GM10248 (cell line): Measurements from ENCODE around the gene REEP1.
A peak's percentile ranks its signal among the peaks of the same experiment; 100 is the strongest.
"Not testable (repeated sequence)": the region's sequence is repeated elsewhere in the genome, so short reads cannot be mapped to it uniquely, and the experiment has no call there.

Source experiments
- CTCF ChIA-PET: fragments of 300-600 bp; sonication (Branson Sonifier 250); formaldehyde crosslinking; extraction: SDS; loops from one replicate; lab custom pipeline; 2021; ENCODE audit warnings: antibody characterized with exemption; lab: Yijun Ruan, JAX
- POLR2A ChIA-PET: fragments of 350-650 bp; sonication (Branson Sonifier 250); formaldehyde crosslinking; extraction: SDS; loops from one replicate; lab custom pipeline; 2020; ENCODE audit warnings: antibody characterized with exemption; lab: Yijun Ruan, JAX
- DNase-seq: peaks from one replicate; pipeline ENCODE4 v3.0.0; 2012; ENCODE audit errors: extremely low spot score
- TF ChIP-seq, protein P1 (sequence below): IDR thresholded peaks from 2 replicates; pipeline ENCODE4 v1.5.1; 2012; ENCODE audit warnings: mild to moderate bottlenecking, low read depth; ENCODE audit errors: extremely low read depth, missing control alignments, control extremely low read depth

REEP1 gene

GRCh38 chr2:86253424-86253823, 84.0 kb downstream of the REEP1 start:
- TF ChIP-seq, protein P1, sequence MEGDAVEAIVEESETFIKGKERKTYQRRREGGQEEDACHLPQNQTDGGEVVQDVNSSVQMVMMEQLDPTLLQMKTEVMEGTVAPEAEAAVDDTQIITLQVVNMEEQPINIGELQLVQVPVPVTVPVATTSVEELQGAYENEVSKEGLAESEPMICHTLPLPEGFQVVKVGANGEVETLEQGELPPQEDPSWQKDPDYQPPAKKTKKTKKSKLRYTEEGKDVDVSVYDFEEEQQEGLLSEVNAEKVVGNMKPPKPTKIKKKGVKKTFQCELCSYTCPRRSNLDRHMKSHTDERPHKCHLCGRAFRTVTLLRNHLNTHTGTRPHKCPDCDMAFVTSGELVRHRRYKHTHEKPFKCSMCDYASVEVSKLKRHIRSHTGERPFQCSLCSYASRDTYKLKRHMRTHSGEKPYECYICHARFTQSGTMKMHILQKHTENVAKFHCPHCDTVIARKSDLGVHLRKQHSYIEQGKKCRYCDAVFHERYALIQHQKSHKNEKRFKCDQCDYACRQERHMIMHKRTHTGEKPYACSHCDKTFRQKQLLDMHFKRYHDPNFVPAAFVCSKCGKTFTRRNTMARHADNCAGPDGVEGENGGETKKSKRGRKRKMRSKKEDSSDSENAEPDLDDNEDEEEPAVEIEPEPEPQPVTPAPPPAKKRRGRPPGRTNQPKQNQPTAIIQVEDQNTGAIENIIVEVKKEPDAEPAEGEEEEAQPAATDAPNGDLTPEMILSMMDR: no peak
- CTCF ChIA-PET: interaction anchor here (1.3 kb wide), 1 partner anchor 11 kb away, joined by 3 read pairs; no protein-coding TSS in a partner anchor
- no peak for DNase-seq
- POLR2A ChIA-PET: no interaction called here

GRCh38 chr2:86251840-86252266, 85.6 kb downstream of the REEP1 start:
- ChIA-PET POLR2A (no interaction called here), CTCF (no interaction called here)
- TF ChIP-seq, protein P1: no peak
- no peak for DNase-seq

DNA sequence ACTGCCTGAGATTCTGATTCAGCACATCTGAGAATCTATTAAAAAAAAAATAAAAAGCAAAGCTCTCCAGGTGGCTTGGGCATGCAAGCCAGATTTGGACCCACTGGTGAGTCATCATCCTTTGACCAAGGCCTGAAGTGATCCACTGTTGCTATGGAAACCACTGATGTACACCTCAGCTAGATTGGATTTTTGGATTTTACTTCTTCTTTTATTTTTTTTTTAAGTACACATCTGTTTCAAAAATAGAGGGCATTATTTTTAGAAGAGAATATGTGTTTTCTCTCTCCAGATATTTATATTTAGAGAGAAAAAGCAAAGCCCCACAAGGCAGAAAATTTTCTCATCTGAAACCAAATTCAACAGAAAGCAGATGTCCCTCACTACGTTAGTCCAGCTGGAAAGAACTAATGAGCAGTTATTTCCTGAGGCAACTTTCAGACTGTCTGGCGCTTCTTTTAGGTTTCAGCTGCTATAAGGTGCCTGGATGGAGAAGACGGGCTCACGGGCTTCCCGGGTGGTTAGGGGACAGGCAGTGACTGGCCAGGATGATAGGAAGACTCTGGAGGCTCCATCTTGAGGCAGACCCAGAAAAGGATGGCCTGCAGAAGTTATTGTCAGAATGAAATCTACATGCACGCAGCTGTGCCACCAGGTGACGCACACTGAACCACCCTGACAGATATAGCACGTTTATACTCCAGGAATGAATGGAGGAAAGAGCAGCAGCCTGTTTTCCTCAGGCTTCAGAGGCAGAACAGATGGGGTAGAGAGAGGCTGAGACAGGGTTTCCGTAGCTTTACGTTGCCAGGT, 87.6 kb downstream of the REEP1 start:
- TF ChIP-seq, protein P1: peak; percentile 44
- DNase-seq: peak; percentile 47
- POLR2A ChIA-PET: interaction anchor here (0.6 to 1.0 kb wide), 3 partner anchors 24 to 191 kb away, joined by 3 read pairs; partner anchors contain the start of gene KDM3A
- CTCF ChIA-PET: interaction anchor here (0.6 to 3.5 kb wide), 14 partner anchors 8 to 124 kb away, joined by 3 to 17 read pairs (median 4); no protein-coding TSS in a partner anchor

- no peak for DNase-seq
- ChIA-PET CTCF (interaction anchor here (0.6 to 3.5 kb wide), 10 partner anchors 13 to 124 kb away, joined by 3 to 17 read pairs (median 6); no protein-coding TSS in a partner anchor), POLR2A (interaction anchor here (0.6 kb wide), 2 partner anchors 34 to 192 kb away, joined by 3 read pairs; partner anchors contain the start of gene KDM3A)
- TF ChIP-seq, protein P1: no peak
Measured at GRCh38 chr2:86249176-86249575, 88.2 kb downstream of the REEP1 start.

- DNase-seq, POLR2A ChIA-PET: not testable (repeated sequence)
- CTCF ChIA-PET: interaction anchor here (2.2 to 3.4 kb wide), 2 partner anchors 20 to 24 kb away, joined by 7 to 11 read pairs; no protein-coding TSS in a partner anchor
Measured at GRCh38 chr2:86245222-86245621, 92.2 kb downstream of the REEP1 start.

DNA sequence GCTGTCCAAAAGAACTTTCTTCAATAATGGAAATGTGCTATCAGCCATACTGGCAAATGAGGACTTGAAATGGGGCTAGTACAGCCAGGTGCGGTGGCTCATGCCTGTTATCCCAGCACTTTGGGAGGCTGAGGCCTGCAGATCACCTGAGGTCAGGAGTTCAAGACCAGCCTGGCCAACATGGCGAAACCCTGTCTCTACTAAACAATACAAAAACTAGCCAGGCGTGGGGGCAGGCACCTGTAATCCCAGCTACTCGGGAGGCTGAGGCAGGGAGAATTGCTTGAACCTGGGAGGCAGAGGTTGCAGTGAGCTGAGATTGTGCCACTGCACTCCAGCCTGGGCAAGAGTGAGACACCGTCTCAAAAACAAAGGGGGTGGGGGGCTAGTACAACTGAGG, 92.6 kb downstream of the REEP1 start:
- POLR2A ChIA-PET, DNase-seq: not testable (repeated sequence)
- CTCF ChIA-PET: interaction anchor here (1.7 to 3.4 kb wide), 3 partner anchors 19 to 36 kb away, joined by 4 to 11 read pairs (median 7); no protein-coding TSS in a partner anchor

DNA sequence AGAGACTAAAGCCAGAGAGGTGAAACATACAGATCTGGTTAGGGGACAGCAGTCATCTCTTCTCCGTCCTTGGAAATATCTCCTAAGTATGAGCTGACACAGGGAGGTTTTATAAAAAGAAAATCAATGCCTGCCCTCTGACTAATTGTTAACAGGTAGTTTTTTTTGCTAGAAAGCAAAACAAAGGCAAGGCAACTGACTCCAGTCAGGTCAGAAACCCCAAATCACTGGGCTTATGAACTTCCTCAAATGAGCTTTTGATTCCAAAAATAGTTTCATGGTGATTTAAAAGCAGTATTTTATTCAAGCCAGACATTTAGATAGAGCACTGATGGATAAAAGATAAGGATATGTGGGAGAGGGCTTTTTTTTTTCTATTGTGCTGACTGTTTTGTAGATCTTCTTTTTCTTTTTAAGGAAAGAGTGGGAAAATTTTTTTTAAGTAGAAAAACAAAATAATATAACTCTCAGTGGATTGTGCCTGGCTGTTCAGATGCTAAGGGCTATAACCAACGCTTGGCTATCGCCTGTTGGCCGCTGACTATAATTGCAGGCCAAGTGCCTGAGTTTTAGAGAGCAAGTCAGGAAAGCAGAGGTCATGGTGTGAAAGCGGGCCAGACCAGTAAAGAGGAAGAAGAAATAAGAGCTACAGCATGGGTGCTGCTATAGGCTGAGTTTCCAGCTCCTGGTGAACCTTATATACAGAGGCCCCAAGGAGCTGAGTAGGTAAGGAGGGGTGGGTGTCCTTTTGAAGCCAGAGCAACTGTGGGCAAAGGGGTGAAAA, 93.3 kb downstream of the REEP1 start:
- ChIA-PET POLR2A (no interaction called here), CTCF (interaction anchor here (0.8 to 3.4 kb wide), 5 partner anchors 14 to 36 kb away, joined by 3 to 11 read pairs (median 4); no protein-coding TSS in a partner anchor)
- DNase-seq: peak; percentile 54
- TF ChIP-seq, protein P1: no peak
